ENCODE results near the gene KLRD1.

KLRD1 gene, protein sequence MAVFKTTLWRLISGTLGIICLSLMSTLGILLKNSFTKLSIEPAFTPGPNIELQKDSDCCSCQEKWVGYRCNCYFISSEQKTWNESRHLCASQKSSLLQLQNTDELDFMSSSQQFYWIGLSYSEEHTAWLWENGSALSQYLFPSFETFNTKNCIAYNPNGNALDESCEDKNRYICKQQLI

GRCh38 chr12:10307630-10308029 lies at the start of gene KLRD1:
Gene KLRD1, plus strand, starts transcription at chr12:10307870. Its CDS starts 208 bp downstream, at chr12:10308078.
- TF ChIP-seq TAF1 (IDR thresholded peaks at IDR 0.05; ENCODE audit: low read depth) (no peak), FOXM1 (IDR thresholded peaks at IDR 0.05; ENCODE audit: borderline replicate concordance, low read depth) (no peak), CREB1 (IDR thresholded peaks at IDR 0.05; ENCODE audit: low read depth) (no peak), EP300 (IDR thresholded peaks at IDR 0.05; ENCODE audit: borderline replicate concordance) (no peak), TEAD4 (IDR thresholded peaks at IDR 0.05) (no peak), REST (IDR thresholded peaks at IDR 0.05; ENCODE audit: low read depth) (no peak), RAD21 (IDR thresholded peaks at IDR 0.05; ENCODE audit: low read depth) (no peak), MAX (IDR thresholded peaks at IDR 0.05) (no peak), YY1 (IDR thresholded peaks at IDR 0.05; ENCODE audit: low read depth) (no peak), ZBTB7A (IDR thresholded peaks at IDR 0.05; ENCODE audit: low read depth) (no peak), EGR1 (IDR thresholded peaks at IDR 0.05) (no peak), TCF12 (IDR thresholded peaks at IDR 0.05; ENCODE audit: low read depth) (no peak), NFIC (IDR thresholded peaks at IDR 0.05) (no peak), CEBPB (IDR thresholded peaks at IDR 0.05) (no peak)
- TF ChIP-seq, protein P1, sequence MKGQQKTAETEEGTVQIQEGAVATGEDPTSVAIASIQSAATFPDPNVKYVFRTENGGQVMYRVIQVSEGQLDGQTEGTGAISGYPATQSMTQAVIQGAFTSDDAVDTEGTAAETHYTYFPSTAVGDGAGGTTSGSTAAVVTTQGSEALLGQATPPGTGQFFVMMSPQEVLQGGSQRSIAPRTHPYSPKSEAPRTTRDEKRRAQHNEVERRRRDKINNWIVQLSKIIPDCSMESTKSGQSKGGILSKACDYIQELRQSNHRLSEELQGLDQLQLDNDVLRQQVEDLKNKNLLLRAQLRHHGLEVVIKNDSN (IDR thresholded peaks at IDR 0.05): no peak

- no peak for TF ChIP-seq TCF12 (IDR thresholded peaks at IDR 0.05; ENCODE audit: low read depth)
- no peak for TF ChIP-seq TAF1 (IDR thresholded peaks at IDR 0.05; ENCODE audit: low read depth)
- TF ChIP-seq REST (IDR thresholded peaks at IDR 0.05; ENCODE audit: low read depth): no peak
- no peak for TF ChIP-seq EP300 (IDR thresholded peaks at IDR 0.05; ENCODE audit: borderline replicate concordance)
- no peak for TF ChIP-seq ZBTB7A (IDR thresholded peaks at IDR 0.05; ENCODE audit: low read depth)
- TF ChIP-seq CREB1 (IDR thresholded peaks at IDR 0.05; ENCODE audit: low read depth): no peak
- TF ChIP-seq FOXM1 (IDR thresholded peaks at IDR 0.05; ENCODE audit: borderline replicate concordance, low read depth): no peak
- TF ChIP-seq CEBPB (IDR thresholded peaks at IDR 0.05): no peak
- TF ChIP-seq TEAD4 (IDR thresholded peaks at IDR 0.05): no peak
These were observed 46.7 kb upstream of the KLRD1 start for GRCh38 chr12:10260927-10261326.

- no peak for TF ChIP-seq NFIC (IDR thresholded peaks at IDR 0.05)
- TF ChIP-seq RAD21 (IDR thresholded peaks at IDR 0.05; ENCODE audit: low read depth): no peak
- TF ChIP-seq REST (IDR thresholded peaks at IDR 0.05; ENCODE audit: low read depth): no peak
- TF ChIP-seq YY1 (IDR thresholded peaks at IDR 0.05; ENCODE audit: low read depth): no peak
- no peak for TF ChIP-seq FOXM1 (IDR thresholded peaks at IDR 0.05; ENCODE audit: borderline replicate concordance, low read depth)
- no peak for TF ChIP-seq TCF12 (IDR thresholded peaks at IDR 0.05; ENCODE audit: low read depth)
- TF ChIP-seq TAF1 (IDR thresholded peaks at IDR 0.05; ENCODE audit: low read depth): no peak
- TF ChIP-seq EP300 (IDR thresholded peaks at IDR 0.05; ENCODE audit: borderline replicate concordance): no peak
- TF ChIP-seq CEBPB (IDR thresholded peaks at IDR 0.05): no peak
- TF ChIP-seq, protein P1 (IDR thresholded peaks at IDR 0.05): no peak
- TF ChIP-seq CREB1 (IDR thresholded peaks at IDR 0.05; ENCODE audit: low read depth): no peak
- no peak for TF ChIP-seq ZBTB7A (IDR thresholded peaks at IDR 0.05; ENCODE audit: low read depth)
- no peak for TF ChIP-seq MAX (IDR thresholded peaks at IDR 0.05)
- TF ChIP-seq TEAD4 (IDR thresholded peaks at IDR 0.05): no peak
- no peak for TF ChIP-seq EGR1 (IDR thresholded peaks at IDR 0.05)
These were observed 39.6 kb upstream of the KLRD1 start for GRCh38 chr12:10268037-10268436.

DNA sequence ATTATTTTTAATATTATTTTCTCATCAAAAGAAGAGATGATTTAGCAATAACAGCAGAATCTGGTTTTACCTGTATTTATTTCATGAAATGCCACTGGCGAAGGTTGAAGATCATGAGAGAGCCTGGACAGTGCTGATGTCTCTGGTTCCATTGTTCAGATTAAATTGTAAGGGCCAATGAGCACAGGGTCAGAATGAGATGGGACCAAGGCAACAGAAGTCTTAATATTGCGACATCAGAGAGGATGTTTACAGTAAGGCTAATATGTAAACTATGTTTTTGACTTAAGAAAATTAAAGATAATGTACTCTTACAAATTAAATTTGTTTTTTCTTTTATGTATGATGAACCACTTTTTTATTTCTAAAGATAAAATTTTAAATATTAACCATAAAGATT lies 35.2 kb upstream of the KLRD1 start:
- TF ChIP-seq TCF12 (IDR thresholded peaks at IDR 0.05; ENCODE audit: low read depth) (no peak), CEBPB (IDR thresholded peaks at IDR 0.05) (peak; percentile 71), REST (IDR thresholded peaks at IDR 0.05; ENCODE audit: low read depth) (no peak), EGR1 (IDR thresholded peaks at IDR 0.05) (no peak), EP300 (IDR thresholded peaks at IDR 0.05; ENCODE audit: borderline replicate concordance) (no peak), CREB1 (IDR thresholded peaks at IDR 0.05; ENCODE audit: low read depth) (no peak), ZBTB7A (IDR thresholded peaks at IDR 0.05; ENCODE audit: low read depth) (no peak), RAD21 (IDR thresholded peaks at IDR 0.05; ENCODE audit: low read depth) (no peak)

Data from Ishikawa (cell line).